ENCODE data around the gene GRPEL1.
"Not testable (repeated sequence)": the region's sequence is repeated elsewhere in the genome, so short reads cannot be mapped to it uniquely, and the experiment has no call there.

GRPEL1 gene
- 15.1 to 50.1 (median 34.8) reads per million in 18 experiments for total RNA-seq

DNA sequence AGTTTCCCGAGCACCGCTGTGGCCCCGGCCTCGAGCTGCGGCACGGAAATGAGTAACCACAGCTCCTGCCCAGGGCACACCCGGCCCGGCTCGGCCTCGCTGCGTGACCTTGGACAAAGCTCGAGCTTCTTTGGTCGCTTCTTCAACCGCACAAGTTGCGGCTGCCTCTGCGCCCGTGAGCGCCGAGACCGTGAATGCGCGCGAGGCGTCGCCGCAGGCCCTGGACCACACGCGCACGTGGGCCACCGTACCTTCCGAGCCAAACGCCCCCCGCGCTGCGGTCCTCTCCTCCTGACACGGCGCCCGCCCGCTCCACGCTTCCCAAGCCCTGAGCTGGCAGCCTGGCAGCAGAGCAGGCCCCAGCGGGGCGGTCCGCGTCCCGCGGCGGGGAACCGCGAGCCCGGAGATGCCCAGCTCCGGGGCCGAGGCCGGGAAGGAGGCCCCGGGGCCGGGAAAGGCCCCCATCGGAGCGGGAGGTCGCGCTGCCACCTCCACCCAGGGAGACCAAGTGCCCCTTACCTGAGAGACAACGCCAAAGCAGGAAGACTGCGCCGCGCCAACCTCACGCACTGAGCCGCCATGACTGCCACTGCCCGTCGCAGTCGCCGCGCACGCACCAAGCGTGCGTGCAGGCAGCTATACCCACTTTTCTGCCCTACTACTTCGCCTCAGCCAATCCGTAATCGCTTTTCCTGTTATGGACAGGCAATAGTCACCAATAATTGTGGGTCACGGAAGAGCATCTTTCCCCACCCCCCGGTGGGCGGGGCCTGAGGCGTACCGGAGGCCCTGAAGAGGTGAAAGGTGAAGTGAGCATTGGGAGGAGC is at the start of gene GRPEL1:
Gene GRPEL1 (minus strand): TSS at position 613 of the 827 bp plus-strand sequence. CDS start 32 bp downstream, at position 581.
- DNase-seq = peak; percentile 100

DNA sequence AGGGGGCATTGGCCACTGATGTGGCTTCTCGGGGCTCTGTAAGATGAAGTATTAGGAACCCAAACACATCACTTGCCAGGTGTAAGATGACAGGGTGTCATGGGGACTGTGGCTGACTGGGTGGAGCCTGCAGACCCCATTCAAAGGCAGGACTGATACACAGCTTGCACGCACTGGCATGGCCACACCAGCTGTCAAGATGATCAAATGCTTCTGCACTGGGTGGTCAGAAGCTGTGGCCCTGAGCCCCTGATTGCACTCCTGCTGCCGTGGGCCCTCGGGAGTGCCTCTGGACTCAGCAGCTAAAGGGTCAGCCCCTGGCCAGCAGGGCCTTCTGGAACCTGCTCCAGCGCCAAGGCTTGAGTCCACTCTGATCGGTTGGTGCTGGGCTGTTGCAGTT is 48.8 kb upstream of the GRPEL1 start:
- DNase-seq = no peak

DNA sequence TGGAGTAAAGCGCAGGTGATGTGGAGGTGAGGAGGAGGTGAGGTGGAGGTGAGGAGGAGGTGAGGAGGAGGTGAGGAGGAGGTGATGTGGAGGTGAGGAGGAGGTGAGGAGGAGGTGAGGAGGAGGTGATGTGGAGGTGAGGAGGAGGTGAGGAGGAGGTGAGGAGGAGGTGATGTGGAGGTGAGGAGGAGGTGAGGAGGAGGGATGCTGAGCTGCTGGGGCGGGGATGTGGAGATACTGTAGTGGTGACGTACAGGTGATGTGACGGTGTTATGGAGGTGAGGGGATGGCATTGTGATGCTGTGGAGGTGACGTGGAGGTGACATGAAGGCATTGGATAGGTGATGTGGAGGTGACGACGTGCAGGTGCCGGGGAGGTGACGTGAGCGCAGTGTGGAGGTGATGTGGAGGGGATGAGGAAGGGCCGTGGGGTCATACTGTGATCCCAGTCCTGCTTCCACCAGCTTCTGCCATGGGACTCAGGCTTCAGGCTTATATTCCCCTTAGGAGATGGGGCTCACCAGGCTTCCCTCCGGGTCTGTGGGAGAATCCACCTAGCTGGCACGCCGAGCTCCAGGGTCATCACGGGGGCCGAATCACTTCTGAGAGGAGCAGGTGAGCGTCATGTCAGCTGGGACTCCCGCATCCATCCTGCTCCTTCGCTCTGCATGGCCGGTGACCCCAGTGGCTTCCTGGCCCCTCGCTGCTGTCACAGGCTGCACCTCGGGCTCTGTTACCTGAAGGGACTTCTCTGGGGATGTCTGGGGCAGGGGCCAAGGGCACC is 47.9 kb upstream of the GRPEL1 start:
- no peak for DNase-seq

DNA sequence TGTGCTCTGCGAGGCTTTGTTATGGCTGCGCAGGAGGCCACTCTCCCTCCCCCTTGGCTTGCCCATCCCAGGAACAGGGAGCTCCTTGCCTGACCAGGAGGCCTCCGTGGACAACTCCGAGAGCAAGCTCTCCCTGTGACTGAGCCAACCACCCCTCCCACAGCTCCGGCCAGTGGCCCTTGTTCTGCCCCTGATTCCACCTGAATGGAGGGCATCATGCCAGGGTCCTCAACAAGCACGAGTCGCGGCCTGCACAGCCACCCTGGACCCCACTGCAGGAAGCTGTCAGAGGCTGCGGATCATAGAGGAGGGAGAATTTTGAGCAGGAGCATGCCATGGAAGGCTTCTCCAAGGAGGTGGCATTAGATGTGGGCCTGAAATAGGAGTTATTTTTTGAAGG is 44.8 kb upstream of the GRPEL1 start:
- DNase-seq = no peak

DNA sequence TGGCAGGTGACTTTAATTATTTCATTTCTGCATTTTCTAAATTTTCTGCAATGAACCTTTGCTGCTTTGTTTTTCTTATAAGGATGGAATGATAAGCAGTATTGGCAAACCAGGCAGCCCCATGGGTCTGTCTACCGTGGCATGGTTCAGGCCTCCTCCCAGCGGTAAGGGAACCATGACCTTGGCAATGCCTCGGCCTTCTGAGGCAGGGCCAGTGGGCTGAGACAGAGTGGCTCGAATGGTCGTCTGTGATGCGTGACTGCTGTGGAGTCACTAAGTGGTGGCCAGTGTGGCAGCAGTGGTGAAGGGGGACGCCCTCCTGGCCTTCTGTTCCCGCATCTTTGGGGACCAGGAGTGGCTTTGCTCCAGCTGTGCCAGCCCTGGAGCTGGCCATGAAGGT is 43.6 kb upstream of the GRPEL1 start:
- no peak for DNase-seq

DNA sequence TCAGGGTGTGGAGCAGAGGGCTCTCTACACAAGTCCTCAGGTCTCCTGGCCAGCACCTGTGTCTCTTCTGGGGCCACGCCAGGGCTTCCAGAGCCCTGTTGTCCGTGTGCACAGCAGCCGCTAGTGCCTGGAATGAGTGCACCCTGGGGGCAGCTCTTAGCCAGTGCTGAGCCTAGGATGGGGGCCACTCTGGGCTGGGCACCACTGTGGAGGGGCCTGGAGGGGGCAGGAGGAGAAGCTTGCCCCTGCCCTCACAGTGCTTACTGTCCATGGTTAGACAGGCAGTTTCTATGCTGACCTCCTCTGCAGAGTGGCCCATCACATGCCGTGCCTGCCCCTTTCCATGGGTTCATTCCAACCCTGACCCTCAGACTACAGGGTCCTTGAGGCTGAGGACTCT is 42.7 kb upstream of the GRPEL1 start:
- no peak for DNase-seq

DNA sequence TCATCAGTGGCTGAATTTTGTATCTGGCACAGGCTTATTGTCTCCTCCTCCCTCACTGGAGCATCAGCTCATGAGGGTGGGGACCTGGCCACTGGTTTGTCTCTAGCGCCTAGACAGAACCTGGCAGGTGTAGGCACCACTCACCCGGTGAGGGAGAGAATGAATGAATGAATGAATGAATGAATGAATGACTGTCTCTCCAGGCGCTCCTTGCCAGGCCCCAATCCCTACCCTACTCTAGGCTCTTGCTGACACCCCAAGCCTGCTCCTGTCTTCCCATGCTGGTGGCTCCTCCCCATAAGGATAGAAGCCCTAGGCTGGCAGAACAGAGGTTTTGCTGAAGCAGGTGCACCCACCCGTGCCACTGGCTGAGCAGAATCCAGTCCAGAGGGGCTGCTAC is 41.3 kb upstream of the GRPEL1 start:
- DNase-seq = no peak

DNA sequence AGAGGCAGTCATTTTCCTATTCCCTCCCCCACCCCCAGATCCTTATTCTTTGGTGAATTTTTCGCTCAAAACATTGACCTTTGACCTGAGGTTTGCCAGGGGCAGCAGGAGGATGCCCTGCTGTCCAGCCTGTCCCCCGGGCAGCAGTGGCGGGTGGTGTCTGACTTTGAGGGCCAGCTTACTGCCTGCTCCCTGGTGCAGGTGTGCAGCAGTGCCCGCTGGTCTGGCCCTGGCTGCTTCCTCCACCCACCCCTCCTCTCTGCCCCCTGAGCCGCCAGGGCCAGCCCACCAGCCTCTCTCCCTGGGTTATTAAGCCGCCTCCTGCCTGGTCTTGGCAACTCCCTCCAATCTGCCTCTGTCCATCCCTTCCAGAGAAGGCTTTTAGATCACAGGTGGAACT is 40.8 kb upstream of the GRPEL1 start:
- DNase-seq = no peak

DNA sequence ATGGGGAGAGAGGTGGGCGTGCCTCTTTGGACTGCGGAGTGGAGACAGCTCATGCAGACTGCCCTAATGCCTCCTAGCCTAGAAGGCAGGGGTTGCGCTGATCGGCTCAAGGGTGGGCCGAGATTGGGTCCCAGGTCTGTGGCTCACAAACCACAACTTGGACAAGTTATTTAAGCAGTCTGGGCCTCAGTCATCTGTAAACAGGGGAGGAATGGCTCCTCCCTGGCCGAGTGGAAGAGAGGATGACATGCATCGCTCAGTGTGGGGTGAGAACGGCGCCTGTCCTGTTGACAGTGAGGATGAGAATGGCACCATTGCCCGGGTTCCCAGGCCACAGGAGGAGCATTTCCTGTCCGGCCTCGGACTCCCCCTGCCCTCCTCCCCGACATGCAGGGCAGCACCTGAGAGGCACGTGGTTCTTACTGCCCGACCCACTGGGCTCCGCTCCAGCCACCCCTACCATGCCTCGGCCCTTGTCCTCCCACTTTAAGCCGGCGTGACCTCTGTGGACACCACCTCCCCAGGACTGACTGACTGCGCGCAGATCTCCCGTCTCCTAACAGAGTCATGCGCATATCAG is 40.3 kb upstream of the GRPEL1 start:
- DNase-seq = no peak

DNA sequence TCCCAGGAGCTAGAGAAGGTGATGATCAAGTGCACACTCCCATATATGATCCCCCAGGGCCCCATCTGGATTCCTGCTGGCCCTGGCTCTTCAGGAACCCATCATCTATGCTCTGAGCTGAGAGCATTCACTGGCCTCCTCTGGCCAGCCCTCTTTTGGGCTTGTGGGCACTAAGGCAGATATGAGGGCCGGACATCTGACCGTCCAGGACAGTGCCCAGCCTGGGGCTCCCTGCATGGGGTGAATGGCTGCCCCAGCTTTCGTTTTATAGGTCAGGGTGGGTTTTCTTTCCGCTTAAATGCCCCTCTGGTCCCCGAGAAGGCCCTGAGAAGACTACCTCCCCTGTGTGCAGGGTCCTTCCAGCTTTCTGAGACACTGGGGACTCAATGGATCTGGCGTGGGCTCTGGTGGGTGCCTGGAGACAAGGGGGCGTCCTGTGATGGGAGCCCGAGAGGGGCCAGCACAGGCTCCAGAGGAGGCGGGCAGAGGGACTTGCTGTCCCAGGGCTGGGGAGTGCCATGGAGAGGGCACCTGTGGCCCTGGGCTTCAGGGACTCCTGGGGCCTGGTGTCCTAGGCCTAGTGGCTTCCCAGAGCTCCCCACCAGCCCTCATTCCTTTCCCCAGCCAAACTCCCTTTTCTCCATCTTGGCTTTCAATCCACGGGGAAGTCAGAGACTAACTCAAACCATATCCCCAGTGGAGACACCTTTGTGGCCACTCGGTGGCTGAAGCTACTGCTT is 39.5 kb upstream of the GRPEL1 start:
- no peak for DNase-seq

DNA sequence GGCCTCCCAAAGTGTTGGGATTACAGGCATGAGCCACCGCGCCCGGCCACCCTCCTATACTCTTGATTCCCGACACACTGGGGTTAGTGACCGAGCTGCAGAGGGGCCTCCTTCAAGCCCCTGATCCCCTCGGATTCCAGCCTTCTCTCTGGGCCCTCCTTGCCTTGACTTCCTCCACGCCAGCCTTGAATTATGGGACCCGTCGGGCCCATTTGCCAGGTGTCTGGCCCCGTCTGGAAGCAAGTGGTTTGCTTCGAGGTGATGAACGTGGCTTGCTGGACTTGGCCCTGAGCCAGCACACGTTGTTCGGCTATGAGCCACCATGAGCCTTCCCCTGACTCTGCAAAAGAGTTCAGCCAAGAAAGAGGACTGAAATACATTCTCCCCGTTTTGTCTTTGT is 37.4 kb upstream of the GRPEL1 start:
- DNase-seq = no peak

DNA sequence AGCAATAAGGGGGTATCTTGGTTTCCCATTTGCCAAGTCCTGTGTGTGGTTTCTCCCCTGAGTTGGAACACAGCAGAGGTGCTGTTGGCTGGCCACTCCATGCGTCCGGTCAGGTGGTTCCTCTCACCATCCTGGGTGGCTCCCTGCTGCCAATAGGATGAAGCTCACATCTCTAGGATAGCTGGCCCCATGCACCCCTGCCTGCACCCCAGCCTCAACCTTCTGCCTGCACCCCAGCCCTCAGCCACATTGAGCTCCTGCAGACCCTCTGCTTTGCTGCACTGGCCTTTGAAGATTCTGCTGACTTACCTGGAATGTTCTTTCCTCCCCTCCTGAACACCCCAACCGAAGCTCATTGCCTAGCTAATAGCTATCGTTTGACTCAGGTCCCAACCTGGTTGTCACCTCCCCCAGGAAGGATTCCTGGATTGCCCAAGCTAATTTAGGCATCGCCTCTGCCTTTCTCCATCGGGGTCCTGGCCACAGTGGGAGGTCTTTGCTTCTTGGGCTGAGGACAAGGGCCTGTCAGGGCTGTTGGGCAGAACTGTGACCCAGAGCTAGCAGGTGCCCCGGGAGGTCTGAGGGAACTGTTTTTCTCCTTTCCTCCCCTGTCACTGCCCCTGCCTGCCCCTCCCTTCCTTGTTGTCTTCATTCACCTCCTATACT is 36.6 kb upstream of the GRPEL1 start:
- no peak for DNase-seq

DNA sequence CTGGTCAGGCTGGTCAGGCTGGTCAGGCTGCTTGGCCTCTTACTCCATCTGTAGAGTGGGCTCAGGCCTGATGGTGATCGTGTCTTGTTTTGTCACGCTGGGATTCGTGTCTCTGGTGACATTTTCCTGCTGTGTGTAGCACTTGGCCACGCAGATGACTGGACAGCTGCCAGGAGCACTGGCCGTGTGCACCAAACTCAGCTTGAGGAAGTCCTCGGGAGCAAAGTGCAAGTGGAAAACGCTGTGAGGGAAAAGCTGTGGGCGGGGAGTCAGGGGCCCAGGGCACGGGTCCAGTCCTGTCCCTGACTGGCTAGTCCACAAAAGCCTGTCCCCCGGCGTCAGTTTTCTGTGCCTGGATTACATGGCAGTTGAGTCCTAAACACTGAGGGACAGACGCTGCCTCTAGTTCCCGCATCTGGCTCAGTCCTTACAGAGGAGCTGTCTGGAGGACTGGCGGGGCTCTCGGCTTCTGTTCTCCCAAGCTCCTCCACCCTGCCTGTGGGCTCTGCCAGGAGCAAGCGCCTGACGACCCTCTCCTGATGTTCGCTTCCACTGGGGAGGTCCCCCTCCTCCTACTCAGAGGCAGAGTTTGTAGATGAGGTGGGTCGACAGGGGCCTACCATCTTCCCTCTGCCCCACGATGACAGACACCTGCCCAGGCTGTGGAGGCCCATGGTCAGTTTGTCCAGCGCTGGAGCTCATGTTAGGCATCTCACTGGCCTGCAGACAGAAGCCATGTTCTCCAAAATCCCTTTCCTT is 35.9 kb upstream of the GRPEL1 start:
- DNase-seq = peak; percentile 69 to 79

DNA sequence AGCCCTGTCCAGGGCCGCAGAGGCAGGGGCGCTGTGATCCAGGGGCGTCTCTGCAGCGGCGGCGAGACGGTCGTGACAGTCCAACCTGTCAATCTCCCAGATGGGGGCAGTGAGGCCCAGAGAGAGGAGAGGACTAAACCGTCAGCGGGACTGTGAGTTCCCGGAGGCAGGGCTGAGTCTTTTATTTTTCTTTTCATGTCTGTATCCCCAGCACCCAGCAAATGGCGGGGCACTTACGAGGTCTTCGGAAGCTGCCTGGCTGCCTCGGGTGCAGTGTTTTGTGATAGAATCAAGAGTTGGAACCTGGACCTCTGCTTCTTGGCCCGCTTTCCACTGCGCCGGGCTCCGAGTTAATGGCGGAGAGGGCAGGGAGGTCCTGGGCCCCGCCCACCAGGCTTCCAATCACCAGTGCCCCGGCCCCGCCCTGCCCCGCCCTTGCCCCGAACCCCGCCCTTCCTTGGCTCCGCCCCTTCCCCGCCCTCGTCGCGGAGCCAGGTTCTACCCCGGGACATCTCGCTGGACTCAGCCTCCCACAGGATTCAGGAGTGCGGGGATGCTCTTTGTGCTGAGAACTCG is 35.3 kb upstream of the GRPEL1 start:
- peak; percentile 74 to 85 for DNase-seq

DNA sequence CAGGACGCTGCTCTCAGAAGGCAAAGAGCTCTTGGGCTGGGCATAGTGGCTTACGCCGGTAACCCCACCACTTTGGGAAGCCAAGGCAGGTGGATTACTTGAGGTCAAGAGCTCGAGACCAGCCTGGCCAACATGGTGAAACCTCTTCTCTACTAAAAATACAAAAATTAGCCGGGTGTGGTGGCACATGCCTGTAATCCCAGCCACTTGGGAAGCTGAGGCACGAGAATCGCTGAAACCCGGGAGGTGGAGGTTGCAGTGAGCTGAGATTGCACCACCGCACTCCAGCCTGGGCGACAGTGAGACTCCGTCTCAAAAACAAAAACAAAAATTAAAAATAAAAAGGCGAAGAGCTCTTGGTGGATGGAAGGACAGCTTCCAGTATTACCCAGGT is 34.6 kb upstream of the GRPEL1 start:
- not testable (repeated sequence) for DNase-seq

DNA sequence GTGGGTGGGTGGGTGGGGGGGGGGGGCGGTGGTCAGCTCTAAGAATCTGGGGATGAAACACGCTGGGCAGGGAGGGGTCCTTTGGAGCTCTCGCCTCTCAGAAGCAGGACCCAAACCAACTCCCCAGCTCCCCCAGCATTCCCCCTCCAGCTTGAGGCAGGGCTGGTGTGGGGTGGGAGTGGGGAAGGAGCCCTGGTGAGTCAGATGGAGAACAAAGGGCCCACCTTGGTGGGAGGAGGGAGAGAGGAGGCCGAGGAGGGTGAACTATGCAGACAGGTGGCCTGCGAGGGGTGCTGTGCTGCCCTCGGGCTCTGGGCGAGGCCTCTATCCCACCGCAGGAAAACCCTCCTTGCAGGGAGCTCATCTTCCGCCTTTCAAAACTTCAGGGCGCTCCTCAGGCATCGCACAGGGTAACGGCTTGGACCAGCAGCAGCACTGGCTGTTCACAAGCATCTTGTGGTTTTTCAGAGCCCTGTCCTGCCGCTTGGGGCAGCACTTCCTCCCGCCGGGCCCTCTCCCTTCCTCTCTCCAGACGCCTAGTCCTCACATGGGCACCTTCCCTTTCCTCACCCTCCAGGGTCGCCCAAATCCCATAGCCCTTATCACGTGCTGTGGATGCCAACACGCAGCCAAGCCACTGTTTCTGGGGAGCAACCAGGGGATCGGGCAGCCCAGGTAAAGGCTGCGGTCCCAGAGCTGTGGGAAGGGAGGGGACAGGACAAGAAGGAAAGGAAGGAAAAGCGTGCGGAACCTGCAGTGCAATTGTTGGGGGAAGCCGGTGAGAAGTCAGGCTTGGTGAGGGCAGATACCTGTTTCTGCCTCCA is 34.0 kb upstream of the GRPEL1 start:
- peak; percentile 71 for DNase-seq

DNA sequence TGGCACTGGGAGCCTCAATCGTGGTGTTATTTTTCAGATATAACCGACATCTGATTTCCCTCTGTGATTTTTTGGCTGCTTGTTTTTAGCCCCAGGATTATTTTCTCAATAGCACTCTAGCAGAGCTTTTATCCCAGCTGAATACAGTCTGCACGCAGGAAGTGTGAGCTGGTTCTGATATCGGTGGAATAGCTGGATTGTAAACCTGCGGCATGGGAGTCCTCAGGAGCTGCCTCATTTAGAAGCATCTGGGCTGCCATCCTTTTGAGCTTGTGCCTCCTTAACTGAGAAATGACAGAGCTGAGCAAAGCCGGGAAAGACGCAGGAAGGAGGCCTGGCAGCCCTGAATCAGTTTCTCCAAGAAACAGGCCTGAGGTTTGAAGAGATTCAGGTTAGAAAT is 28.4 kb upstream of the GRPEL1 start:
- DNase-seq = no peak

DNA sequence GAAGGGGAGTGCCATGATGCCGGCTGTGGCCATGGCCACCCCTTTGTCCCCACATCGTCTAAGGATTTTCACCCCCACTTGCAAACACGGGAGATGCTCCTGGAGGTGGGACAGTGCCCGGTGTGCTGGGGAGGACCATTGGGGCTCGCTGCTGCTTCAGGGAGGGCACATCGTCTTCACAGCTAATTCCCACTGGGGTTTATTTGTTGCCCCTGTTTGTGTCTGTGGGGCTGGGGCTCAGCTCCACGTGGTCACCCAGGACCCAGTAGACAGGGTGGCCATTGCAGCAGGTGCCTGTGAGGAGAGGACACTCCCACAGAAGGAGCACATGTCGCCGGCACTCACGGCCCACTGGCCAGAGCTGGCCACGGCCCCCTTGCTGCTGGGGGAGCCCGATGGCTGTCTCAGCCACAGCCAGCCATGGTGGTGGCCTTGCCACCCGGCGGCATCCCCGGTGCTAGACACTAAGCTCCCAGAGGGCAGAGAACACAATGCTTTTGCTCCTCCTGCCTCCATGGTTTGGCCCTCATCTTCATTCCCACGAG is 27.8 kb upstream of the GRPEL1 start:
- no peak for DNase-seq

DNA sequence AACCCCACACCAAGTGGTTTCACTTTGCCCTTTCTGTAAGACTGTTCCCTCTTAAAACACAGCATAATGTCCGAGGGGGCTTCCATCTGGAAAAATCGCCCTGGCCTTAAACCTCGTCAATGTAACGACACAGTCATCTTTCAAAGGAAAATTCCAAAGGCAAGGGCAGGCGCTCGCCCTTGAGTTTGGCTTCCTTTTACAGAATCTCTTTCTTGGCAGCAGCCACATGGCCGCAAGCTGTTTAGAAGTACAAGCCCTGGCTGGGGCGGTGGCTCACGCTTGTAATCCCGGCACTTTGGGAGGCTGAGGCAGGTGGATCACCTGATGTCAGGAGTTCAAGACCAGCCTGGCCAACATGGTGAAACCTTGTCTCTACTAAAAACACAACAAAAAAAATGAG is 27.1 kb upstream of the GRPEL1 start:
- no peak for DNase-seq

DNA sequence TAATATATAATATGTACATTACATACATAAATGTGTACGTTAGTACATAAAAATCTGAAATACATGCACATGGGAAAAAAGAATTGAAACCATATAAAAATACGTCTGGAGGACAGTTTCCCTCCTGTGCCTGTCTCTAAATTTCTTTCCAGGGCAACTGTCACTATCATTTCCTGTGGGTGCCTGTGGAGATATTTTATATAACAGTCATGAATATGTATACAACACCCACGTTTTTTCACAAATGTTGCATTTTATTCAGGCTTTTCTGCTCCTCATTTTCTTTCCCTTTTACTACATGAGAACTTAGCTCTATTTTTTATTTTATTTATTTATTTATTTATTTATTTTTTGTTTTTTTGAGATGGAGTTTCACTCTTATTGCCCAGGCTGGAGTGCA is 24.2 kb upstream of the GRPEL1 start:
- DNase-seq = no peak

Measured in inflammatory macrophage (primary cell).